ENCODE measurements around the gene DYRK1B.

GRCh38 chr19:39778763-39779162 lies 55.2 kb downstream of the DYRK1B start, which contains the start of gene LEUTX:
- TF ChIP-seq CTCF (IDR thresholded peaks at IDR 0.05; ENCODE audit: low read depth, low read length) (no peak), POLR2A (IDR thresholded peaks at IDR 0.05; ENCODE audit: extremely low read depth, insufficient read length) (no peak)

Data from NB4 (cell line).